Activated CD4-positive, CD25-positive, alpha-beta regulatory T cell treated with anti-CD3 and anti-CD28 coated beads, Interleukin-2, amount 50 U/mL, for 72 hours (primary cell): ENCODE results near the gene RPL31.

Experiments
- DNase-seq: peaks from one replicate; pipeline ENCODE4 v3.0.0; 2021

RPL31 gene

GRCh38 chr2:100976061-100976460, 26.0 kb upstream of the RPL31 start:
- DNase-seq = no peak

- DNase-seq = no peak
Observed at GRCh38 chr2:100976645-100977391, 25.3 kb upstream of the RPL31 start.

GRCh38 chr2:100977511-100977910, 24.6 kb upstream of the RPL31 start:
- no peak for DNase-seq

- DNase-seq = no peak
Observed at GRCh38 chr2:100978582-100979191, 23.4 kb upstream of the RPL31 start.

- no peak for DNase-seq
Observed at GRCh38 chr2:100980046-100980445, 22.0 kb upstream of the RPL31 start.

- DNase-seq = no peak
Observed at GRCh38 chr2:100981011-100981410, 21.1 kb upstream of the RPL31 start.

- no peak for DNase-seq
Observed at GRCh38 chr2:100982431-100982861, 19.6 kb upstream of the RPL31 start.

GRCh38 chr2:100983201-100983600, 18.9 kb upstream of the RPL31 start:
- DNase-seq = no peak

- DNase-seq = no peak
Observed at GRCh38 chr2:100983684-100984310, 18.3 kb upstream of the RPL31 start.

GRCh38 chr2:100984892-100985307, 17.2 kb upstream of the RPL31 start:
- DNase-seq = peak; percentile 79

GRCh38 chr2:100986157-100986556, 15.9 kb upstream of the RPL31 start:
- no peak for DNase-seq

- DNase-seq = no peak
Observed at GRCh38 chr2:100987536-100987935, 14.6 kb upstream of the RPL31 start.

- no peak for DNase-seq
Observed at GRCh38 chr2:100987974-100988373, 14.1 kb upstream of the RPL31 start.

- DNase-seq = no peak
Observed at GRCh38 chr2:100988630-100989417, 13.3 kb upstream of the RPL31 start.

- DNase-seq = no peak
Observed at GRCh38 chr2:100989666-100990065, 12.4 kb upstream of the RPL31 start.

- no peak for DNase-seq
Observed at GRCh38 chr2:100990166-100990565, 11.9 kb upstream of the RPL31 start.

GRCh38 chr2:100990650-100991403, 11.3 kb upstream of the RPL31 start:
- DNase-seq = no peak

GRCh38 chr2:100991404-100991773, 10.7 kb upstream of the RPL31 start:
- DNase-seq = no peak

GRCh38 chr2:100992262-100992661, 9.8 kb upstream of the RPL31 start:
- DNase-seq = no peak

- no peak for DNase-seq
Observed at GRCh38 chr2:100993294-100993693, 8.8 kb upstream of the RPL31 start.

- no peak for DNase-seq
Observed at GRCh38 chr2:100995309-100996075, 6.6 kb upstream of the RPL31 start.
